GM21723 (cell line): Measurements from ENCODE around the gene C1QTNF12.

Source experiments
- ATAC-seq: cut with Tn5 transposase; IDR thresholded peaks from one replicate; pipeline ENCODE4 v1.9.1; 2021; ENCODE audit warnings: mild to moderate bottlenecking, moderate library complexity; ENCODE audit not compliant: unreplicated experiment

Gene C1QTNF12

GRCh38 chr1:1241588-1242219 is 4.8 kb downstream of the C1QTNF12 start:
- ATAC-seq = no peak

GRCh38 chr1:1240822-1241587 is 5.5 kb downstream of the C1QTNF12 start:
- no peak for ATAC-seq

- ATAC-seq = no peak
These were observed 6.2 kb downstream of the C1QTNF12 start for GRCh38 chr1:1240348-1240732.

- ATAC-seq = no peak
These were observed 6.7 kb downstream of the C1QTNF12 start for GRCh38 chr1:1239614-1240347.

- no peak for ATAC-seq
These were observed 7.3 kb downstream of the C1QTNF12 start for GRCh38 chr1:1239227-1239613.

GRCh38 chr1:1238702-1239178 is 7.8 kb downstream of the C1QTNF12 start:
- ATAC-seq = no peak

GRCh38 chr1:1237874-1238701 is 8.4 kb downstream of the C1QTNF12 start:
- no peak for ATAC-seq

GRCh38 chr1:1236945-1237873 is 9.3 kb downstream of the C1QTNF12 start:
- no peak for ATAC-seq

- no peak for ATAC-seq
These were observed 10.3 kb downstream of the C1QTNF12 start for GRCh38 chr1:1236176-1236763.

GRCh38 chr1:1235016-1235744 is 11.3 kb downstream of the C1QTNF12 start:
- ATAC-seq = no peak

- ATAC-seq = no peak
These were observed 12.2 kb downstream of the C1QTNF12 start for GRCh38 chr1:1234180-1234808.

GRCh38 chr1:1233567-1233892 is 13.0 kb downstream of the C1QTNF12 start:
- ATAC-seq = no peak

GRCh38 chr1:1232796-1233566 is 13.5 kb downstream of the C1QTNF12 start:
- no peak for ATAC-seq

GRCh38 chr1:1232208-1232795 is 14.2 kb downstream of the C1QTNF12 start, which contains the start of gene B3GALT6:
B3GALT6 (plus strand) TSS chr1:1232237; CDS start chr1:1232279, 42 bp downstream.
- ATAC-seq = no peak

GRCh38 chr1:1231400-1232207 is 14.9 kb downstream of the C1QTNF12 start, which contains the start of gene SDF4:
SDF4 (minus strand) TSS chr1:1232001; CDS start chr1:1228772, 3,229 bp downstream.
- ATAC-seq = peak; percentile 82
